Ureter (tissue), 1 donor: ENCODE data around the gene AFMID. TPM values are rescaled to one million over a fixed set of nuclear protein-coding genes. Genes with fewer than 3 reads are reported as not detected.
A peak's percentile ranks its signal among the peaks of the same experiment; 100 is the strongest.

Experiments
- DNase-seq: peaks from one replicate; pipeline ENCODE4 v3.0.0-alpha.2; 2020; ENCODE audit warnings: low spot score
- total RNA-seq: library from RNA; stranded (reverse); gene quantifications from one replicate; pipeline ENCODE4 v1.2.4, GENCODE V29; 2023
- donor health status: DM: yes; HTN: yes; CAD: no.

Gene AFMID
- total RNA-seq, 1 donor from 2014 or later: 48.5 TPM

- no peak for DNase-seq
These were observed 7.1 kb upstream of the AFMID start for GRCh38 chr17:78180083-78180482.

DNA sequence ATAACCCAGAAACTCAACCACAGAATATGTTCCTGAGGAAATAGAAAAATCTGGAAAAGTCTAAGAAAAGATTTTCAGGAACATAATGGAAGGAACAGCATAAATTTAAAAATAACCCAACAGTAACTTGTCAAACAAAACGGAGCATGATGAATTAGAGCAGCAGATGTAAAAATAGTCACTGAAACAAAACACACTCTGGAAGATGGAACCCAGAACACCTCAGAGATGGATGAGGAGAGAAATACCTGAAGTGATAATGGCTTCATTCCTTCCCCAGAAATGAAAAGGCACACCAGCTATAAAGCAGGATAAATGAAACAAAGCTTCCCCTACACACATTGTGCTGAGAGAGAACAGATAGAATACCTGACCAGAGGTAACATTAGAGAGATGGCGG is 6.7 kb upstream of the AFMID start:
- no peak for DNase-seq

- DNase-seq: no peak
These were observed 4.7 kb upstream of the AFMID start for GRCh38 chr17:78182504-78182903.

- no peak for DNase-seq
These were observed 3.2 kb upstream of the AFMID start for GRCh38 chr17:78183916-78184315.

DNA sequence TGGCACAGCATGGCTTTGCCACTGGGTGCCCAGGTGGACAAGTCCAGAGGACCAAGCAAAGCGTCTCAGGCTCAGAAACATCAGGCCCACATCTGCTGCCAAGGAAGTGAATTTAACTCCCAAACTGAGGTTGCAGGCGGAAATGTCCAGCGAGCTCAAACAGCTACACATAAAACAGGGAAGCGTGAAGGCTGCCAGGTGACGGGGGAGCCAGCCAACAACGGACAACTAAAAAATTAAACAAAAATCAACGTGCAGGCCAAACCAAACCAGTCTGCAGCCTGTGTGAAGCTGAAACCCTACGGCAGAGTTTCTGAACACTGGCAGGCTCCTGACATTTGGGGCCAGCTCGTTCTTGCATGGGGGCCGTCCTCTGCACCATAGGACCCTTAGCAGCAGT is 2.8 kb upstream of the AFMID start:
- no peak for DNase-seq

DNA sequence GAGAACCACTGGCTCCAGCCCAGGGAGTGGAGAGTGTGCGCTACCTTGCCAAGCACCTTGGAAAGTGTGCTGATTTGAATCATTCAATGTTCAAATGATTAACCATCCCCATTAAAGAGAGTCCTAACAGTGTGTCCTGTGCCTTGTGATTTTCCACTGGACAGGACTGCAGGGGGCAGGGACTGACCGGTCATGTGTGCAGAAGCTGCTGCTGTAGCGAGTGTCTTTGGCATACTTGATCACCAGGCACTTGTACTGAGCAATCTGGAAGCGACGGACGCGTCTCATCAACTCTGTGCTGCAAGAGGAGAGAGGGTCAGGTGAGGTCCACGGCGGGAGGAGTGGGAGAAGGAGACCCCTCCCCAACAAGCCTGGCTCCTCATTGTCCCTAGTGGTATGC is 2.3 kb upstream of the AFMID start:
- no peak for DNase-seq

DNA sequence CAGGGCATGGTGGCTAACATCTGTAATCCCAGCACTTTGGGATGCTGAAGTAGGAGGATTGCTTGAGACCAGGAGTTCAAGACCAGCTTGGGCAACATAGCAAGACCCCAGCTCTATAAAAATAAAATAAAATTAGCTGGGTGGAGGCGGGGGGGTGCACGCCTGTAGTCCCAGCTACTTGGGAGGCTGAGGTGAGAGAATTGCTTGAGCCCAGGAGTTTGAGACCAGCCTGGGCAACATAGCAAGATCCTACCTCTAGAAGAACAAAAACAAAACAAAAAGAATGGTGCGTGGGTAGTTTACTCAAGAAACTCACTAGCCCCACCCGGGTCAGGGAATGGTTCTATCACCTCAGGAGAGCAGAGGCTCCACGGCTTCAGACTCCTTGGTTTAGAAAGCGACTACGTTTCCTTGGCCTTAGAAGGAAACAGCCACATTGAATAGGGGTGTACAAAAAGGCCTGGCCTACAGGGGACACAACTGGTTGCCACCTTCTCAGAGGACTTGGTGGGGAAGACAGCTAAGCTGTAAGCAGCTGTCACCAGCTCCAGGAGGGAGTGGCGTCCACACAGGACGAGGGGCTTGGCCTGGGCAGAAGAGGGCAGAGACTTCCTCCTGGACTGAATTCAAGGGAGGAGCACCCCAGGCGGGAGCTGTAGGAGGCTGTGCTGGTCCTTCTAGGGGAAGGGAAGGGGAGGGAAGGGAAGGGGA is 1.0 kb upstream of the AFMID start:
- no peak for DNase-seq

GRCh38 chr17:78196716-78197115 is 9.6 kb downstream of the AFMID start:
- DNase-seq: no peak

GRCh38 chr17:78197147-78197832 is 10.1 kb downstream of the AFMID start:
- no peak for DNase-seq

- DNase-seq: no peak
These were observed 13.3 kb downstream of the AFMID start for GRCh38 chr17:78200451-78200850.

GRCh38 chr17:78202666-78203065 is 15.5 kb downstream of the AFMID start:
- no peak for DNase-seq

GRCh38 chr17:78204387-78205123 is 17.4 kb downstream of the AFMID start:
- DNase-seq: no peak

DNA sequence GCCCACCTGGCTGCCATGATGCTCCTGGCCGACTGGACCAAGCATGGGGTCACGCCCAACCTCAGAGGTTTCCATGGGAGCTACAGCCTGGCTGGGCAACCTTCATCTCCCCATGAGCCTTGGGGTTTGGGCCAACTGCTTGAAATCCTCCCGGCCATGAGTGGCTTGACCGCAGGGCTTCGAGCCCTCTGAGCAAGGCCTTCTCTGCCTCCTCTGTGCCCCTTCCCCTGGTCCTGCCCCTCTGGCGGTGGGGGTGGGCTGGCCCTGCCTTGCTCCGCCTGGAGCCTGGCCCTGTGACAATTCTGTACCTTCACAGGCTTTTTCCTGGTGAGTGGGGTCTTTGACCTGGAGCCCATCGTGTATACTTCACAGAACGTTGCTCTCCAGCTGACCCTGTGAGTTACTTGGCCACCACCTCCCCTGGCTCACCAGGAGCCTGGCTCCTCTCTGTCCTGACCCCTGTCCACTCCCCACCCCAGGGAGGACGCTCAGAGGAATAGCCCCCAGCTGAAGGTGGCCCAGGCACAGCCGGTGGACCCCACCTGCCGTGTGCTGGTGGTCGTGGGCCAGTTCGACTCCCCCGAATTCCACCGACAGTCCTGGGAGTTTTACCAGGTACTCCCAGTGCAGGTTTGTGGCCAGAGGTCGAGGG is 18.1 kb downstream of the AFMID start:
- no peak for DNase-seq

- no peak for DNase-seq
These were observed 19.1 kb downstream of the AFMID start for GRCh38 chr17:78206298-78206697.

- DNase-seq: no peak
These were observed 21.3 kb downstream of the AFMID start for GRCh38 chr17:78208486-78208885.

- no peak for DNase-seq
These were observed 22.9 kb downstream of the AFMID start for GRCh38 chr17:78210111-78210510.

GRCh38 chr17:78211032-78211431 is 23.9 kb downstream of the AFMID start:
- no peak for DNase-seq

DNA sequence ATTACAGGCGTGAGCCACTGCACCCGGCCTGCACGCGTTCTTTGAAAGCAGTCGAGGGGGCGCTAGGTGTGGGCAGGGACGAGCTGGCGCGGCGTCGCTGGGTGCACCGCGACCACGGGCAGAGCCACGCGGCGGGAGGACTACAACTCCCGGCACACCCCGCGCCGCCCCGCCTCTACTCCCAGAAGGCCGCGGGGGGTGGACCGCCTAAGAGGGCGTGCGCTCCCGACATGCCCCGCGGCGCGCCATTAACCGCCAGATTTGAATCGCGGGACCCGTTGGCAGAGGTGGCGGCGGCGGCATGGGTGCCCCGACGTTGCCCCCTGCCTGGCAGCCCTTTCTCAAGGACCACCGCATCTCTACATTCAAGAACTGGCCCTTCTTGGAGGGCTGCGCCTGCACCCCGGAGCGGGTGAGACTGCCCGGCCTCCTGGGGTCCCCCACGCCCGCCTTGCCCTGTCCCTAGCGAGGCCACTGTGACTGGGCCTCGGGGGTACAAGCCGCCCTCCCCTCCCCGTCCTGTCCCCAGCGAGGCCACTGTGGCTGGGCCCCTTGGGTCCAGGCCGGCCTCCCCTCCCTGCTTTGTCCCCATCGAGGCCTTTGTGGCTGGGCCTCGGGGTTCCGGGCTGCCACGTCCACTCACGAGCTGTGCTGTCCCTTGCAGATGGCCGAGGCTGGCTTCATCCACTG is 27.0 kb downstream of the AFMID start, which contains the start of gene BIRC5:
Gene BIRC5, plus strand, starts transcription at position 238 of the 690 bp plus-strand sequence. Its CDS starts 64 bp downstream, at position 302.
- DNase-seq: peak; percentile 87

DNA sequence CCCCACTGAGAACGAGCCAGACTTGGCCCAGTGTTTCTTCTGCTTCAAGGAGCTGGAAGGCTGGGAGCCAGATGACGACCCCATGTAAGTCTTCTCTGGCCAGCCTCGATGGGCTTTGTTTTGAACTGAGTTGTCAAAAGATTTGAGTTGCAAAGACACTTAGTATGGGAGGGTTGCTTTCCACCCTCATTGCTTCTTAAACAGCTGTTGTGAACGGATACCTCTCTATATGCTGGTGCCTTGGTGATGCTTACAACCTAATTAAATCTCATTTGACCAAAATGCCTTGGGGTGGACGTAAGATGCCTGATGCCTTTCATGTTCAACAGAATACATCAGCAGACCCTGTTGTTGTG is 27.5 kb downstream of the AFMID start:
- no peak for DNase-seq

GRCh38 chr17:78219396-78220150 is 32.4 kb downstream of the AFMID start:
- no peak for DNase-seq

DNA sequence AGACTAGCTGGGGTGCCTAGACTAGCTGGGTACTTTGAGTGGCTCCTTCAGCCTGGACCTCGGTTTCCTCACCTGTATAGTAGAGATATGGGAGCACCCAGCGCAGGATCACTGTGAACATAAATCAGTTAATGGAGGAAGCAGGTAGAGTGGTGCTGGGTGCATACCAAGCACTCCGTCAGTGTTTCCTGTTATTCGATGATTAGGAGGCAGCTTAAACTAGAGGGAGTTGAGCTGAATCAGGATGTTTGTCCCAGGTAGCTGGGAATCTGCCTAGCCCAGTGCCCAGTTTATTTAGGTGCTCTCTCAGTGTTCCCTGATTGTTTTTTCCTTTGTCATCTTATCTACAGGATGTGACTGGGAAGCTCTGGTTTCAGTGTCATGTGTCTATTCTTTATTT is 35.9 kb downstream of the AFMID start:
- no peak for DNase-seq
